Posterior vena cava (tissue), 2 donors: ENCODE results near the gene VAPB. TPM values are rescaled to one million over a fixed set of nuclear protein-coding genes. Genes with fewer than 3 reads are reported as not detected.
"Not testable (repeated sequence)": the region's sequence is repeated elsewhere in the genome, so short reads cannot be mapped to it uniquely, and the experiment has no call there.

ENCODE experiments used
- DNase-seq: peaks from one replicate; pipeline ENCODE4 v3.0.0-alpha.2; 2020; ENCODE audit warnings: low spot score
- intact Hi-C, 2 donors: fragments of 100-400 bp; cut with DNase I; formaldehyde crosslinking; loops; one replicate each; pipeline versions ENCODE4 v1.14.1 to v1.14.2; 2022 to 2023
- total RNA-seq, 2 donors: library from RNA; stranded (reverse); fragmentation: NEBNext Ultra II Directional; extraction: Animal tissue kit (Norgen Biotek cat#: 25700); gene quantifications; one replicate each; pipeline ENCODE4 v1.2.1, GENCODE V29; 2021
- donor health status: DM: yes; HTN: yes; CAD: no.
- donor health status: DM: yes; HTN: yes; CAD: no.

The VAPB gene
- total RNA-seq, 2 donors from 2014 or later, result 54.6 to 59.0 TPM

- DNase-seq, result no peak
- intact Hi-C loops, result no loop called here
Measured at GRCh38 chr20:58402827-58403226, 13.8 kb downstream of the VAPB start.

GRCh38 chr20:58403272-58403671, 14.2 kb downstream of the VAPB start:
- no peak for DNase-seq

GRCh38 chr20:58405504-58406291, 16.7 kb downstream of the VAPB start:
- DNase-seq, result no peak
- intact Hi-C loops, result loop anchor here in 1 of 2 donors (5.0 kb wide), 1 partner anchor 1008 kb away; no protein-coding TSS in a partner anchor

More at GRCh38 chr20:58403272-58403671, 14.2 kb downstream of the VAPB start:
- intact Hi-C loops, result no loop called here

GRCh38 chr20:58406422-58407001, 17.5 kb downstream of the VAPB start:
- intact Hi-C loops, result loop anchor here in 1 of 2 donors (5.0 kb wide), 1 partner anchor 1009 kb away; no protein-coding TSS in a partner anchor
- no peak for DNase-seq

GRCh38 chr20:58407201-58407873, 18.3 kb downstream of the VAPB start:
- DNase-seq, result no peak
- intact Hi-C loops, result loop anchor here in 1 of 2 donors (5.0 kb wide), 1 partner anchor 1010 kb away; no protein-coding TSS in a partner anchor

- intact Hi-C loops, result loop anchor here in 1 of 2 donors (5.0 kb wide), 1 partner anchor 1011 kb away; no protein-coding TSS in a partner anchor
- no peak for DNase-seq
Measured at GRCh38 chr20:58407966-58408557, 19.0 kb downstream of the VAPB start.

GRCh38 chr20:58408603-58409246, 19.7 kb downstream of the VAPB start:
- DNase-seq, result no peak
- intact Hi-C loops, result loop anchor here in 1 of 2 donors (5.0 kb wide), 1 partner anchor 1011 kb away; no protein-coding TSS in a partner anchor

- intact Hi-C loops, DNase-seq: not testable (repeated sequence)
Measured at GRCh38 chr20:58414216-58414615, 25.2 kb downstream of the VAPB start.

- DNase-seq, intact Hi-C loops: not testable (repeated sequence)
Measured at GRCh38 chr20:58414786-58415185, 25.8 kb downstream of the VAPB start.

- DNase-seq, result no peak
- intact Hi-C loops, result no loop called here
Measured at GRCh38 chr20:58416057-58416456, 27.0 kb downstream of the VAPB start.

GRCh38 chr20:58416835-58417234, 27.8 kb downstream of the VAPB start:
- intact Hi-C loops, result no loop called here
- DNase-seq, result no peak

GRCh38 chr20:58417438-58417837, 28.4 kb downstream of the VAPB start:
- intact Hi-C loops, result no loop called here
- no peak for DNase-seq

- intact Hi-C loops, result no loop called here
Measured at GRCh38 chr20:58418949-58419748, 30.1 kb downstream of the VAPB start.

GRCh38 chr20:58420798-58421496, 31.9 kb downstream of the VAPB start:
- no peak for DNase-seq
- intact Hi-C loops, result no loop called here

More at GRCh38 chr20:58418949-58419748, 30.1 kb downstream of the VAPB start:
- no peak for DNase-seq

GRCh38 chr20:58421497-58421850, 32.4 kb downstream of the VAPB start:
- intact Hi-C loops, result no loop called here
- DNase-seq, result no peak

- no peak for DNase-seq
- intact Hi-C loops, result no loop called here
Measured at GRCh38 chr20:58424218-58424969, 35.4 kb downstream of the VAPB start.

GRCh38 chr20:58427571-58427970, 38.5 kb downstream of the VAPB start:
- DNase-seq, intact Hi-C loops: not testable (repeated sequence)
